SHP77 (cell line): ENCODE data around the gene SNX17.
A peak's percentile ranks its signal among the peaks of the same experiment; 100 is the strongest.
"Not testable (repeated sequence)": the region's sequence is repeated elsewhere in the genome, so short reads cannot be mapped to it uniquely, and the experiment has no call there.

Experiments
- DNase-seq, 2 experiments: peaks; one replicate each; lab custom pipeline; 2025; lab: John Stamatoyannopoulos, UW

Gene SNX17

GRCh38 chr2:27370026-27370815 lies at the start of gene SNX17, which contains the start of gene EIF2B4:
SNX17 (plus strand) TSS chr2:27370616; CDS start chr2:27370744, 128 bp downstream.
EIF2B4 (minus strand) TSS chr2:27370338; CDS start chr2:27370314, 24 bp downstream.
- DNase-seq = peak; percentile 98 to 99

GRCh38 chr2:27320958-27321543 lies 49.4 kb upstream of the SNX17 start:
- peak; percentile 83 to 88 for DNase-seq

- no peak for DNase-seq
Measured at GRCh38 chr2:27322301-27322765, 48.1 kb upstream of the SNX17 start.

GRCh38 chr2:27322766-27323595 lies 47.4 kb upstream of the SNX17 start, which contains the start of gene MPV17:
MPV17 (minus strand) TSS chr2:27323097; CDS start chr2:27322517, 580 bp downstream.
- DNase-seq = peak; percentile 83 to 93

- no peak for DNase-seq
Measured at GRCh38 chr2:27323596-27324285, 46.7 kb upstream of the SNX17 start.

GRCh38 chr2:27324720-27325119 lies 45.7 kb upstream of the SNX17 start:
- DNase-seq = no peak

- DNase-seq = no peak
Measured at GRCh38 chr2:27335311-27335710, 35.1 kb upstream of the SNX17 start.

- DNase-seq = no peak
Measured at GRCh38 chr2:27336173-27336572, 34.2 kb upstream of the SNX17 start.

GRCh38 chr2:27347641-27348040 lies 22.8 kb upstream of the SNX17 start:
- DNase-seq = no peak

GRCh38 chr2:27350106-27350693 lies 20.2 kb upstream of the SNX17 start:
- no peak for DNase-seq

- DNase-seq = no peak
Measured at GRCh38 chr2:27351802-27352598, 18.4 kb upstream of the SNX17 start.

- not testable (repeated sequence) for DNase-seq
Measured at GRCh38 chr2:27353386-27353761, 17.0 kb upstream of the SNX17 start.

GRCh38 chr2:27353762-27354596 lies 16.4 kb upstream of the SNX17 start:
- DNase-seq = no peak

- no peak for DNase-seq
Measured at GRCh38 chr2:27354597-27354927, 15.9 kb upstream of the SNX17 start.

- peak; percentile 37 to 42 for DNase-seq
Measured at GRCh38 chr2:27356056-27356381, 14.4 kb upstream of the SNX17 start.

- DNase-seq = peak; percentile 96 to 99
Measured at GRCh38 chr2:27356382-27357181, 13.8 kb upstream of the SNX17 start, which contains the start of gene GTF3C2. GTF3C2 (minus strand) TSS chr2:27356764; CDS start chr2:27343554, 13,210 bp downstream.

GRCh38 chr2:27362678-27363420 lies 7.6 kb upstream of the SNX17 start:
- no peak for DNase-seq

GRCh38 chr2:27363933-27364332 lies 6.5 kb upstream of the SNX17 start:
- DNase-seq = no peak
